ENCODE measurements around the gene DHRS7C. TPM values are rescaled to one million over a fixed set of nuclear protein-coding genes. Genes with fewer than 3 reads are reported as not detected.

The DHRS7C gene
- not detected for total RNA-seq

- peaks cover 1% of the 10 kb centered on the region for H3K27me3 Mint-ChIP-seq
- no peaks in the 10 kb centered on the region for H3K36me3 Mint-ChIP-seq
- no peak within 1 kb of the TSS for H3K4me3 Mint-ChIP-seq
- H3K27ac Mint-ChIP-seq: no peak within 1 kb of the TSS
- no peaks in the 10 kb centered on the region for H3K9me3 Mint-ChIP-seq
- intact Hi-C loops (cut with micrococcal nuclease): no loop called here
- ChIA-PET CTCF (interaction anchor here (1.4 kb wide), 1 partner anchor 23 kb away, joined by 4 read pairs; no protein-coding TSS in a partner anchor), POLR2A (no interaction called here)
- H3K4me1 Mint-ChIP-seq (ENCODE audit: low read depth): no peaks in the 10 kb centered on the region
- DNase-seq: no peak
Measured at GRCh38 chr17:9790889-9791876, at the start of gene DHRS7C. DHRS7C (minus strand) TSS chr17:9791592; CDS start chr17:9791284, 308 bp downstream.

GRCh38 chr17:9839433-9839832 is 48.0 kb upstream of the DHRS7C start:
- intact Hi-C loops (cut with micrococcal nuclease): no loop called here
- H3K9me3 Mint-ChIP-seq: no peaks in the 10 kb centered on the region
- no peaks in the 10 kb centered on the region for H3K36me3 Mint-ChIP-seq
- H3K4me3 Mint-ChIP-seq: no peak overlapping the region
- H3K27me3 Mint-ChIP-seq: peaks cover 12% of the 10 kb centered on the region
- DNase-seq: no peak
- POLR2A ChIA-PET: no interaction called here
- no peak overlapping the region for H3K27ac Mint-ChIP-seq
- CTCF ChIA-PET: no interaction called here
- H3K4me1 Mint-ChIP-seq (ENCODE audit: low read depth): no peaks in the 10 kb centered on the region

- CTCF ChIA-PET: no interaction called here
Measured at GRCh38 chr17:9837551-9838471, 46.4 kb upstream of the DHRS7C start.

GRCh38 chr17:9833922-9834321 is 42.5 kb upstream of the DHRS7C start:
- Mint-ChIP-seq H3K36me3 (no peaks in the 10 kb centered on the region), H3K9me3 (no peaks in the 10 kb centered on the region), H3K4me1 (ENCODE audit: low read depth) (no peaks in the 10 kb centered on the region), H3K27me3 (peaks cover 10% of the 10 kb centered on the region), H3K27ac (no peak overlapping the region), H3K4me3 (no peak overlapping the region)
- POLR2A ChIA-PET: no interaction called here
- CTCF ChIA-PET: no interaction called here
- DNase-seq: no peak
- intact Hi-C loops (cut with micrococcal nuclease): no loop called here

More at GRCh38 chr17:9837551-9838471, 46.4 kb upstream of the DHRS7C start:
- intact Hi-C loops (cut with micrococcal nuclease): no loop called here
- POLR2A ChIA-PET: no interaction called here
- no peaks in the 10 kb centered on the region for H3K36me3 Mint-ChIP-seq
- H3K9me3 Mint-ChIP-seq: no peaks in the 10 kb centered on the region
- H3K27me3 Mint-ChIP-seq: peaks cover 12% of the 10 kb centered on the region
- no peak overlapping the region for H3K27ac Mint-ChIP-seq
- H3K4me3 Mint-ChIP-seq: no peak overlapping the region
- no peak for DNase-seq
- no peaks in the 10 kb centered on the region for H3K4me1 Mint-ChIP-seq (ENCODE audit: low read depth)

GRCh38 chr17:9830711-9831110 is 39.3 kb upstream of the DHRS7C start:
- Mint-ChIP-seq H3K4me1 (ENCODE audit: low read depth) (no peaks in the 10 kb centered on the region), H3K27me3 (peaks cover 6% of the 10 kb centered on the region), H3K4me3 (no peak overlapping the region), H3K9me3 (no peaks in the 10 kb centered on the region), H3K36me3 (no peaks in the 10 kb centered on the region), H3K27ac (no peak overlapping the region)
- intact Hi-C loops (cut with micrococcal nuclease): no loop called here
- CTCF ChIA-PET: no interaction called here
- no peak for DNase-seq
- POLR2A ChIA-PET: no interaction called here

- no peaks in the 10 kb centered on the region for H3K9me3 Mint-ChIP-seq
- peaks cover 7% of the 10 kb centered on the region for H3K27me3 Mint-ChIP-seq
- ChIA-PET POLR2A (no interaction called here), CTCF (no interaction called here)
- no peak overlapping the region for H3K27ac Mint-ChIP-seq
- no peaks in the 10 kb centered on the region for H3K4me1 Mint-ChIP-seq (ENCODE audit: low read depth)
- DNase-seq: no peak
- no peaks in the 10 kb centered on the region for H3K36me3 Mint-ChIP-seq
- intact Hi-C loops (cut with micrococcal nuclease): no loop called here
- no peak overlapping the region for H3K4me3 Mint-ChIP-seq
Measured at GRCh38 chr17:9829343-9829742, 38.0 kb upstream of the DHRS7C start.

- POLR2A ChIA-PET: no interaction called here
- Mint-ChIP-seq H3K4me3 (no peak overlapping the region), H3K4me1 (ENCODE audit: low read depth) (no peaks in the 10 kb centered on the region), H3K27ac (no peak overlapping the region), H3K27me3 (peaks cover 9% of the 10 kb centered on the region), H3K9me3 (no peaks in the 10 kb centered on the region), H3K36me3 (no peaks in the 10 kb centered on the region)
- intact Hi-C loops (cut with micrococcal nuclease): no loop called here
- CTCF ChIA-PET: no interaction called here
- no peak for DNase-seq
Measured at GRCh38 chr17:9828296-9829295, 37.2 kb upstream of the DHRS7C start.

GRCh38 chr17:9825641-9826150 is 34.3 kb upstream of the DHRS7C start, which contains the start of gene GLP2R:
GLP2R (plus strand) TSS chr17:9825924; CDS start chr17:9826064, 140 bp downstream.
- Mint-ChIP-seq H3K36me3 (no peaks in the 10 kb centered on the region), H3K27me3 (peaks cover 12% of the 10 kb centered on the region), H3K4me1 (ENCODE audit: low read depth) (no peaks in the 10 kb centered on the region), H3K27ac (no peak within 1 kb of the TSS), H3K4me3 (no peak within 1 kb of the TSS), H3K9me3 (no peaks in the 10 kb centered on the region)
- POLR2A ChIA-PET: no interaction called here
- intact Hi-C loops (cut with micrococcal nuclease): no loop called here
- CTCF ChIA-PET: no interaction called here
- no peak for DNase-seq

- Mint-ChIP-seq H3K9me3 (no peaks in the 10 kb centered on the region), H3K27me3 (peaks cover 11% of the 10 kb centered on the region), H3K4me1 (ENCODE audit: low read depth) (no peaks in the 10 kb centered on the region), H3K4me3 (no peak overlapping the region), H3K27ac (no peak overlapping the region), H3K36me3 (no peaks in the 10 kb centered on the region)
- no peak for DNase-seq
- CTCF ChIA-PET: interaction anchor here (0.6 kb wide), 1 partner anchor 820 kb away, joined by 3 read pairs; no protein-coding TSS in a partner anchor
- intact Hi-C loops (cut with micrococcal nuclease): no loop called here
- POLR2A ChIA-PET: no interaction called here
Measured at GRCh38 chr17:9824797-9825338, 33.5 kb upstream of the DHRS7C start.

GRCh38 chr17:9824094-9824493 is 32.7 kb upstream of the DHRS7C start:
- no peak overlapping the region for H3K27ac Mint-ChIP-seq
- H3K9me3 Mint-ChIP-seq: no peaks in the 10 kb centered on the region
- POLR2A ChIA-PET: no interaction called here
- H3K27me3 Mint-ChIP-seq: peaks cover 11% of the 10 kb centered on the region
- no peak for DNase-seq
- CTCF ChIA-PET: no interaction called here
- H3K4me3 Mint-ChIP-seq: no peak overlapping the region
- intact Hi-C loops (cut with micrococcal nuclease): no loop called here
- no peaks in the 10 kb centered on the region for H3K4me1 Mint-ChIP-seq (ENCODE audit: low read depth)
- H3K36me3 Mint-ChIP-seq: no peaks in the 10 kb centered on the region

GRCh38 chr17:9821921-9822320 is 30.5 kb upstream of the DHRS7C start, which contains the start of gene GSG1L2:
GSG1L2 (minus strand) TSS chr17:9822079; CDS start chr17:9822071, 8 bp downstream.
- CTCF ChIA-PET: no interaction called here
- Mint-ChIP-seq H3K4me1 (ENCODE audit: low read depth) (no peaks in the 10 kb centered on the region), H3K9me3 (no peaks in the 10 kb centered on the region), H3K27me3 (peaks cover 9% of the 10 kb centered on the region), H3K36me3 (no peaks in the 10 kb centered on the region), H3K27ac (no peak within 1 kb of the TSS), H3K4me3 (no peak within 1 kb of the TSS)
- intact Hi-C loops (cut with micrococcal nuclease): no loop called here
- no peak for DNase-seq
- POLR2A ChIA-PET: no interaction called here

Measured in activated CD4-positive, alpha-beta memory T cell treated with anti-CD3 and anti-CD28 coated beads for 36 hours (primary cell).